Measurements from ENCODE around the gene BAZ2B. TPM values are rescaled to one million over a fixed set of nuclear protein-coding genes. Genes with fewer than 3 reads are reported as not detected.
"Not testable (repeated sequence)": the region's sequence is repeated elsewhere in the genome, so short reads cannot be mapped to it uniquely, and the experiment has no call there.

The BAZ2B gene
- total RNA-seq, 2 experiments from 2014 or later = 3.7 to 11.8 TPM

- H3K4me3 ChIP-seq (ENCODE audit: low read depth, low read length, poor library complexity, severe bottlenecking) = no peak overlapping the region
- TF ChIP-seq, protein P1, sequence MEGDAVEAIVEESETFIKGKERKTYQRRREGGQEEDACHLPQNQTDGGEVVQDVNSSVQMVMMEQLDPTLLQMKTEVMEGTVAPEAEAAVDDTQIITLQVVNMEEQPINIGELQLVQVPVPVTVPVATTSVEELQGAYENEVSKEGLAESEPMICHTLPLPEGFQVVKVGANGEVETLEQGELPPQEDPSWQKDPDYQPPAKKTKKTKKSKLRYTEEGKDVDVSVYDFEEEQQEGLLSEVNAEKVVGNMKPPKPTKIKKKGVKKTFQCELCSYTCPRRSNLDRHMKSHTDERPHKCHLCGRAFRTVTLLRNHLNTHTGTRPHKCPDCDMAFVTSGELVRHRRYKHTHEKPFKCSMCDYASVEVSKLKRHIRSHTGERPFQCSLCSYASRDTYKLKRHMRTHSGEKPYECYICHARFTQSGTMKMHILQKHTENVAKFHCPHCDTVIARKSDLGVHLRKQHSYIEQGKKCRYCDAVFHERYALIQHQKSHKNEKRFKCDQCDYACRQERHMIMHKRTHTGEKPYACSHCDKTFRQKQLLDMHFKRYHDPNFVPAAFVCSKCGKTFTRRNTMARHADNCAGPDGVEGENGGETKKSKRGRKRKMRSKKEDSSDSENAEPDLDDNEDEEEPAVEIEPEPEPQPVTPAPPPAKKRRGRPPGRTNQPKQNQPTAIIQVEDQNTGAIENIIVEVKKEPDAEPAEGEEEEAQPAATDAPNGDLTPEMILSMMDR (conservative IDR thresholded peaks at IDR 0.05; ENCODE audit: low read length) = no peak
- no peak for TF ChIP-seq EZH2phosphoT487 (IDR thresholded peaks at IDR 0.05; ENCODE audit: borderline replicate concordance, low read depth, low read length)
- intact Hi-C loops (cut with micrococcal nuclease; ENCODE audit: unreplicated experiment) = no loop called here
- no peaks in the 10 kb centered on the region for H3K79me2 ChIP-seq (ENCODE audit: insufficient read depth, low read depth, low read length)
- no peak for DNase-seq (ENCODE audit: low spot score)
- no peaks in the 10 kb centered on the region for H3K4me1 ChIP-seq (ENCODE audit: insufficient read depth, low read length, poor library complexity, severe bottlenecking)
- no TSS peak for BruUV-seq (replicated peaks)
- no peaks in the 10 kb centered on the region for H3K9me3 ChIP-seq (ENCODE audit: low read length)
- no peak overlapping the region for H3K27ac ChIP-seq (ENCODE audit: low read depth, low read length, poor library complexity, severe bottlenecking)
- H4K20me1 ChIP-seq (ENCODE audit: insufficient read depth, low read length) = no peaks in the 10 kb centered on the region
- no peaks in the 10 kb centered on the region for H3K9me2 ChIP-seq (ENCODE audit: insufficient read depth, low read length)
- no peak overlapping the region for H2AFZ ChIP-seq (ENCODE audit: low read length)
- H3K4me2 ChIP-seq (ENCODE audit: low read length) = no peak overlapping the region
- H3K36me3 ChIP-seq (ENCODE audit: insufficient read depth, low read length) = no peaks in the 10 kb centered on the region
- CTCF ChIA-PET (ENCODE audit: unreplicated experiment) = no interaction called here
- POLR2A ChIA-PET = interaction anchor here (0.6 kb wide), 1 partner anchor 1630 kb away, joined by 4 read pairs; no protein-coding TSS in a partner anchor
Measured at GRCh38 chr2:159542101-159542500, 74.2 kb downstream of the BAZ2B start.

- no peak for DNase-seq (ENCODE audit: low spot score)
- Histone ChIP-seq H3K4me3 (ENCODE audit: low read depth, low read length, poor library complexity, severe bottlenecking) (no peak overlapping the region), H4K20me1 (ENCODE audit: insufficient read depth, low read length) (no peaks in the 10 kb centered on the region), H3K36me3 (ENCODE audit: insufficient read depth, low read length) (no peaks in the 10 kb centered on the region), H3K9me3 (ENCODE audit: low read length) (no peaks in the 10 kb centered on the region), H3K4me1 (ENCODE audit: insufficient read depth, low read length, poor library complexity, severe bottlenecking) (no peaks in the 10 kb centered on the region), H3K4me2 (ENCODE audit: low read length) (no peak overlapping the region), H3K79me2 (ENCODE audit: insufficient read depth, low read depth, low read length) (no peaks in the 10 kb centered on the region), H2AFZ (ENCODE audit: low read length) (no peak overlapping the region), H3K9me2 (ENCODE audit: insufficient read depth, low read length) (no peaks in the 10 kb centered on the region), H3K27ac (ENCODE audit: low read depth, low read length, poor library complexity, severe bottlenecking) (no peak overlapping the region)
- intact Hi-C loops (cut with micrococcal nuclease; ENCODE audit: unreplicated experiment) = no loop called here
- BruUV-seq (replicated peaks) = no TSS peak
- TF ChIP-seq, protein P1 (conservative IDR thresholded peaks at IDR 0.05; ENCODE audit: low read length) = no peak
- TF ChIP-seq EZH2phosphoT487 (IDR thresholded peaks at IDR 0.05; ENCODE audit: borderline replicate concordance, low read depth, low read length) = no peak
- CTCF ChIA-PET (ENCODE audit: unreplicated experiment) = no interaction called here
- POLR2A ChIA-PET = no interaction called here
Measured at GRCh38 chr2:159539701-159540100, 76.6 kb downstream of the BAZ2B start.

- Histone ChIP-seq H3K27ac (ENCODE audit: low read depth, low read length, poor library complexity, severe bottlenecking) (no peak overlapping the region), H3K4me3 (ENCODE audit: low read depth, low read length, poor library complexity, severe bottlenecking) (no peak overlapping the region), H3K4me1 (ENCODE audit: insufficient read depth, low read length, poor library complexity, severe bottlenecking) (no peaks in the 10 kb centered on the region), H3K4me2 (ENCODE audit: low read length) (no peak overlapping the region), H3K36me3 (ENCODE audit: insufficient read depth, low read length) (no peaks in the 10 kb centered on the region), H3K9me3 (ENCODE audit: low read length) (no peaks in the 10 kb centered on the region), H2AFZ (ENCODE audit: low read length) (no peak overlapping the region), H4K20me1 (ENCODE audit: insufficient read depth, low read length) (no peaks in the 10 kb centered on the region), H3K9me2 (ENCODE audit: insufficient read depth, low read length) (no peaks in the 10 kb centered on the region), H3K79me2 (ENCODE audit: insufficient read depth, low read depth, low read length) (no peaks in the 10 kb centered on the region)
- TF ChIP-seq, protein P1 (conservative IDR thresholded peaks at IDR 0.05; ENCODE audit: low read length) = no peak
- TF ChIP-seq EZH2phosphoT487 (IDR thresholded peaks at IDR 0.05; ENCODE audit: borderline replicate concordance, low read depth, low read length) = no peak
- CTCF ChIA-PET (ENCODE audit: unreplicated experiment) = no interaction called here
- intact Hi-C loops (cut with micrococcal nuclease; ENCODE audit: unreplicated experiment) = no loop called here
- BruUV-seq (replicated peaks) = no TSS peak
- POLR2A ChIA-PET = no interaction called here
- no peak for DNase-seq (ENCODE audit: low spot score)
Measured at GRCh38 chr2:159538801-159539200, 77.5 kb downstream of the BAZ2B start.

- H3K27ac ChIP-seq (ENCODE audit: low read depth, low read length, poor library complexity, severe bottlenecking); H3K4me3 ChIP-seq (ENCODE audit: low read depth, low read length, poor library complexity, severe bottlenecking); H3K4me1 ChIP-seq (ENCODE audit: insufficient read depth, low read length, poor library complexity, severe bottlenecking); H3K36me3 ChIP-seq (ENCODE audit: insufficient read depth, low read length); H3K4me2 ChIP-seq (ENCODE audit: low read length); H3K79me2 ChIP-seq (ENCODE audit: insufficient read depth, low read depth, low read length); POLR2A ChIA-PET; H3K9me2 ChIP-seq (ENCODE audit: insufficient read depth, low read length); CTCF ChIA-PET (ENCODE audit: unreplicated experiment); H3K9me3 ChIP-seq (ENCODE audit: low read length); DNase-seq (ENCODE audit: low spot score); BruUV-seq (replicated peaks); H4K20me1 ChIP-seq (ENCODE audit: insufficient read depth, low read length); intact Hi-C loops (cut with micrococcal nuclease; ENCODE audit: unreplicated experiment); H2AFZ ChIP-seq (ENCODE audit: low read length): not testable (repeated sequence)
Measured at GRCh38 chr2:159535261-159535660, 81.1 kb downstream of the BAZ2B start.
